Pulmonary artery endothelial cell (primary cell): Measurements from ENCODE around the gene PCLO. TPM values are rescaled to one million over a fixed set of nuclear protein-coding genes. Genes with fewer than 3 reads are reported as not detected.

ENCODE experiments used
- DNase-seq: peaks from one replicate; pipeline ENCODE4 v3.0.0-alpha.2; 2011; ENCODE audit warnings: low read depth, low spot score
- total RNA-seq: library from RNA; depleted of rRNA; stranded (reverse); fragments of >200 nt; gene quantifications from 2 replicates; pipeline ENCODE4 v1.2.3, GENCODE V29; 2014

PCLO gene
- under 0.01 TPM in 2 replicates for total RNA-seq

- no peak for DNase-seq
Measured at GRCh38 chr7:83162402-83163256, at the start of gene PCLO. PCLO (minus strand) TSS chr7:83162884; CDS start chr7:83162592, 292 bp downstream.

- DNase-seq = no peak
Measured at GRCh38 chr7:83211685-83212084, 49.0 kb upstream of the PCLO start.

- DNase-seq = no peak
Measured at GRCh38 chr7:83210479-83210878, 47.8 kb upstream of the PCLO start.

- no peak for DNase-seq
Measured at GRCh38 chr7:83204715-83205114, 42.0 kb upstream of the PCLO start.

- DNase-seq = no peak
Measured at GRCh38 chr7:83201355-83201754, 38.7 kb upstream of the PCLO start.

GRCh38 chr7:83190659-83191389, 28.1 kb upstream of the PCLO start:
- no peak for DNase-seq

- DNase-seq = no peak
Measured at GRCh38 chr7:83178796-83179195, 16.1 kb upstream of the PCLO start.

- DNase-seq = no peak
Measured at GRCh38 chr7:83178066-83178465, 15.4 kb upstream of the PCLO start.

- no peak for DNase-seq
Measured at GRCh38 chr7:83173664-83174063, 11.0 kb upstream of the PCLO start.

- DNase-seq = no peak
Measured at GRCh38 chr7:83166781-83167180, 4.1 kb upstream of the PCLO start.

- DNase-seq = no peak
Measured at GRCh38 chr7:83161899-83162401, 734 bp downstream of the PCLO start.

GRCh38 chr7:83161186-83161585, 1.5 kb downstream of the PCLO start:
- no peak for DNase-seq

- no peak for DNase-seq
Measured at GRCh38 chr7:83159731-83160130, 3.0 kb downstream of the PCLO start.

- DNase-seq = no peak
Measured at GRCh38 chr7:83156006-83156405, 6.7 kb downstream of the PCLO start.

- no peak for DNase-seq
Measured at GRCh38 chr7:83155407-83155806, 7.3 kb downstream of the PCLO start.

- DNase-seq = no peak
Measured at GRCh38 chr7:83153419-83153818, 9.3 kb downstream of the PCLO start.

GRCh38 chr7:83150310-83150709, 12.4 kb downstream of the PCLO start:
- no peak for DNase-seq

GRCh38 chr7:83149466-83149865, 13.2 kb downstream of the PCLO start:
- no peak for DNase-seq

- DNase-seq = no peak
Measured at GRCh38 chr7:83148776-83149175, 13.9 kb downstream of the PCLO start.

GRCh38 chr7:83143107-83143506, 19.6 kb downstream of the PCLO start:
- no peak for DNase-seq

- DNase-seq = no peak
Measured at GRCh38 chr7:83142365-83142764, 20.3 kb downstream of the PCLO start.

- DNase-seq = no peak
Measured at GRCh38 chr7:83141927-83142326, 20.8 kb downstream of the PCLO start.
